ENCODE results near the gene NRAS.
"Not testable (repeated sequence)": the region's sequence is repeated elsewhere in the genome, so short reads cannot be mapped to it uniquely, and the experiment has no call there.

NRAS gene

DNA sequence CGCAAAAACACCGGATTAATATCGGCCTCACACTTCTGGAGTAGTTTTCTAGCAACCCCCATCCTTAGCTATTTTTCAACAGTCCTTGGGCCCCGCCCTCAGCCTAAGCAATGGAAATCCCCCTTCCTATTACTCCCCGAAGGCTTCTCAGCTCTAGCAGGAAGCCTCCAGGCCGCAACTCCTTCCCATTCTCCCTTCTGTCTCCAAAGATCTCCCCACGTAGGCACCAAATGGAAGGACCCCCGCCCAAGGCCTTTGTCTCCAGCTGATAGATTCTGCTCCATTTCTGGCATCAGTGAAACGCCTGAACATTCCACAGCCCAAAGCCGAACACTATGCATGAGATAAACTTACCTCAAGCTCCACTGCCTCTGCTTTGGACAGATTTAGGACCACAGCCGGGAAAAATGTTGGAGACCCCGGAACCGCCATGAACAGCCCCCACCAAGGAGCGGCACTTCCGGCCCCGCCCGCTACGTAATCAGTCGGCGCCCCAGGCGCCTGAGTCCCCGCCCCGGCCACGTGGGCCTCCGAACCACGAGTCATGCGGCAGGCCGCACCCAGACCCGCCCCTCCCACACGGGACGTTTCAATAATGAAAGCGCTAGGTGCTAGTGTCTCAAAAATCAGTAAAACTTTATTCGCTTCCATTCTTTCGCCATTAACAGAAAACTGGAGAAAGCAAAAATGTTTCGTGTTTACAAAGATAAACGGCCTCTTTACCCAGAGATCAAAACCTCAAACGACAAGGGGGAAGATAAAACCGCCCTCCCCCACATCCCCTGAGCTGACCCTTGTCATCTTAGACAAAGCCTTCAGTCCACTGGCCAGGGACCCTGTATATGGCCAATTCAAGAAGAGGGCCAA, at the start of gene NRAS:
Gene NRAS, minus strand, starts transcription at position 468 of the 867 bp plus-strand sequence. CDS start 611 bp downstream, outside the sequence.
- in situ Hi-C loops (cut with HindIII; ENCODE audit: low sequenced_read_pairs), result no loop called here

DNA sequence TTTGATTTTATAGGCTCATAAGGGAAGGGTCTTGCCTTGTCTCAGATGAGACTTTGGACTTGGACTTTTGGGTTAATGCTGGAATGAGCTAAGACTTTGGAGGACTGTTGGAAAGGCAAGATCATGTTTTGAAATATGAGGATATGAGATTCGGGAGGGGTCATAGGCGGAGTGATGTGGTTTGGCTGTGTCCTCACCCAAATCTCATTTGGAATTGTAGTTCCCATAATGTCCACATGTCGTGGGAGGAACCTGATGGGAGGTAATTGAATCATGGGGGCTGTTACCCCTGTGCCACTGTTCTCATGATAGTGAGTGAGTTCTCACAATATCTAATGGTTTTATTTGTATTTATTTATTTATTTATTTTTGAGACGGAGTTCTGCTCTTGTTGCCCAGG, 48.1 kb upstream of the NRAS start:
- in situ Hi-C loops (cut with HindIII; ENCODE audit: low sequenced_read_pairs), result no loop called here

DNA sequence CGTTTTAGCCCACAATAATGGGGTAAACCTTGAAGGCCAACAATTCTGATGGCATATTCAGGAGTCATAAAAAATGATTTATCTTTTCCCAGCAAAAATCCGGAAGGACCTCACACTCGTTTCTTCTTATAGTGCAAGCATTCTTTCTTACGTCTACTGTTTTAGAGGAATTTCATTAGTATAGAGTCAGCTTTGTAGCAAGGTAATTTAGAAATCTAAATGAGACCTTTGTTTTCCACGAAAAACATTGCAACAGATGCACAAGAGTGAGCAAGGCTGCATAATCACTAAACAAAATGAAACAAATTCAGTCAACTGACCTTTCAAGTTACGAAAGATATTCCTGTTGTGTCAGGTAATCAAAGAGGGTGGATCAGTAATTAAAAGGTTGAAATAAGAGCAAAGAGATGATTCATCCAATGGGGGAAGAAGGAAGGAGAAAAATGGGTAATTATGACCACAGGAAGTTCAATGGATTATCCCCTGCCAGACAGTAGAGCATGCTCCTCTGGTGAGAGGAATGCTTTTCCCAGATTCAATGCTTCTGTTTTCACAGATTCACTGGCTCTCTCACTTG, 41.8 kb upstream of the NRAS start:
- in situ Hi-C loops (cut with HindIII; ENCODE audit: low sequenced_read_pairs), result no loop called here

DNA sequence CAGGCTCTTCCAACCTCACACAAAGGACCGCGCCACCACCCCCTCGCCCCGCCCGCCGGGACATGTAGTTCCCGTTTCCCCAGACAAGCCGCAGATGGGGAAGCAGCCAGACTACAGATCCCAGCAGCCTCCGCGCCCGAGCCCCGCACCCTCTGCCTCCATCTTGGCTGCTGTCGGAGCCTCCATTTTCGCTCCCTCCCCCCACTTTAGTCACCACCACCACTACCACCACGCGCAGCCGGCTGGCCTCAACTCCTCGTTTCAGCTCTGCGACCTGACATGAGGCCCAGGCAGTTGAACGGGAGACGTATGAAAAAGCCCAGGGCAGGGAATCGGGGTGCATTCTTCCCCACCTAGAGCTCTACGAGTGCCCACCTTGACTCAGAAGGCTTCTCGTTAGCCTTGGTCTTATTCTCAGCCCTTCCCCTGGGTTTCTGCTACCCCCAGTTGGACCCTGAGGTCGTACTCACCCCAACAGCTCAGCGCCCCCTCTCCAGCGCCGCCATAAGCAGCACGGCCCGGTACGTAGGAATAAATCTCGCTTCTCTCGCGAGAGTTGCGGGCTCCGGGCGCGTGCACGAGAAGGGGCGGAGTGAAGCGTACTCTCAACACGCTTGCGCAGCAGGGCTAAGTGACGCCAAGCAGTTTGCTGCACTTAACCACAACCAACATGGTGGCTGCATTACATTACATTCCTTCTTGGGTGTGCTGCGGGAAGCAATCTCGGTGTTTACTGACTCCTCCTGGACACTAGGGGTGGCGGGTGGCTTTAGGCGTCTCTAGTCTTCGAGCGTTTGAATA, 41.1 kb upstream of the NRAS start, which contains the start of gene CSDE1:
Gene CSDE1, minus strand, starts transcription at position 530 of the 801 bp plus-strand sequence. CDS start 18,094 bp downstream, outside the sequence.
- in situ Hi-C loops (cut with HindIII; ENCODE audit: low sequenced_read_pairs), result no loop called here

GRCh38 chr1:114756949-114757454, 40.4 kb upstream of the NRAS start:
- in situ Hi-C loops (cut with HindIII; ENCODE audit: low sequenced_read_pairs), result no loop called here

DNA sequence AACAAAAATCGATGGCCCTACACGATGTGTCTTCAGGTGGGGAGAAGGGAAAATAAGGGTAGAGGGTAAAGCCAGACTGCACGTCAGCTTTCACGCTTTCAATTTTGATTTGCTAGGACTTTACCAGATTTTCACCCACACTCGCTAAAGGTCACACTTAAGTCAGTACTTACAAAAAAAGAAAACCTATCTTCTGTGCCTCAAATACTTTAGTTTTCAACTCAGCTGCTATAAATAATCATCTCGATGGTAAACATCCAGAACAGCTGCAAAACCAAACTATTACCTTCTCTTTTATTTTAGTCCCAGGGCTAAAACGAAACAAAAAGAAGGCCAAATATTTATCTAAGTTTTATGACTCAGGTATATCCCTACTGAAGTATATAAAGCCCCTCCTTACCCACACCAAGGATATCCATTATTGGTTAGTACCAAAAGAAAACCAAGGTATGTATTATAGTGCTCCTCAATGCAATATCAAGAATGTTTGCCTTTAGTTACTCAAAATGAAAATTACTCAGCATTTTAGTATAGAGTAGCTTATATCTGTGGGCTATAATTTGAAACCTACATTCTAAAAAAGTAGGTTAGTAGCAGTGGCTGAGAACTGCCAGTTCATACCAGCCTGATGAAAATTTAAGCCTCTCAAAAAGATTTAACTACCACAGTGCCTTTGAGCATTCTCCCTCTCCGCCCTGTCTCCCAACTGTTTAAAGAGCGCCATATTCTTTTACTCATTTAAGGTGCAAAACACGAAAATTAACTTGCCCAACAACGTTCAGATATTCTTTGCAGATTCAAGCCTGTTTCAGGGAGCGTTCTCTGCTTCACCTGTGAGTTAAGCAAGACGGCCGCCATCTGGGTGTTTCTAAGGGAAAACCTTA, 39.7 kb upstream of the NRAS start:
- in situ Hi-C loops (cut with HindIII; ENCODE audit: low sequenced_read_pairs), result no loop called here

DNA sequence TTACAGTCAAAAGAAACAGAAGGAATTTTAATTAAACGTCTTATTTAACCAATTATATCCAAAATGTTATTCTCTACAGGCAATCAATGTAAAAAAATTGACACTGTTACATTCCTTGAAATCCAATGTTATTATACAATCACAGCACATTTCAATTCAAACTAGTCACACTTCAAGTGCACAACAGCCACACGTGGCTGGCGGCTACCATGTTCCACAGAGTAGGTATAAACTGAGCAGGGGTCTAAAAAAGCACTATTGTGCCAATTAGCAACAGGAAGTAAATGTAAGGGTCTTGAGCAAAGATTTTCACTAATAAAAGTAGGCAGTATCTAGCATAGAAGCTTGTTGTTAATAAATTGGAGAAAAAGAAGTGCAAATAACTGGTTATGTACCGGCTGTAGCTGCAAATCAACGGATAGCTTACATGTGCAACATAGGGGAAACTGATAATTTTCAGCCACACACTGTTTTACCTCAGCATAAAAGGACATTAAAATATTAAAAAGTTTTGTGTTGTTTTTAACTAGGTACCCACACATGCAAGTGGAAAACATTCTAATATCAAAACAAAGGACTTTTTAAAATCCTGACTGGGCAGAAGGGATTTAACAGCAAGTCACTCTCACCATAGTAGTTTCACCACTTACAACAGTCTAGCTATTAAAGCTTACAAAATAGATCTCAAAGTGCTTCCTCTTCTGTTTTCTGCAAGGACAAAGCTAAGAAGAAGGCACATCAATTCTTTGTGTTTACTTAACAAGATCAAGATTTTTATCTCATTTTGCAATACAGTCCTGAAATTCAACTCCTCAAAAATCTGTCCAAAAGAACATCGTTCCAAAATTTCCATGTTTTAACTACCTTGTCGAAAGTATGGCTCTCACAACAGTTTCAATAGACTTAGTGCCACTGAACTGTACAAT, 38.7 kb upstream of the NRAS start:
- in situ Hi-C loops (cut with HindIII; ENCODE audit: low sequenced_read_pairs), result no loop called here

- in situ Hi-C loops (cut with HindIII; ENCODE audit: low sequenced_read_pairs), result not testable (repeated sequence)
Observed at GRCh38 chr1:114753702-114754101, 37.1 kb upstream of the NRAS start.

- in situ Hi-C loops (cut with HindIII; ENCODE audit: low sequenced_read_pairs), result no loop called here
Observed at GRCh38 chr1:114753143-114753542, 36.6 kb upstream of the NRAS start.

DNA sequence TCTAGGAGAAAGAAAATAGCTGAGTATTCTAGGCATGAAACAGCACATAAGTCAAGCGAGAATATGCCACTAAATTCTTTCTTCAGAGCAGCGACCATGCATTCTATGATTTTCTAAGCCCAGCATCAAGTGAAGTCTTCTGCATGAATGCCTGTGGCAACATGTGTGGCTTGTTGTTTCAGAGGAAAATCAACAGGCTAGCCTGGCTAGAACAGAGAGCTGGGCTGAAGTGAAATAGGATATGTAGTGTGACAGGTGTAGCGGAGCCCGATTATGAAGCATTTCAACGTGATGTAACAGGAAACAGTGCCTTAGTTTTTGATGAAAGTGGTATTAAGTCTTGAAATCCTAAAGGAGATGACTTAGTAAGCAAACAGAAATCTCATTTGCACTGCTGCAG, 34.2 kb upstream of the NRAS start:
- in situ Hi-C loops (cut with HindIII; ENCODE audit: low sequenced_read_pairs), result no loop called here

DNA sequence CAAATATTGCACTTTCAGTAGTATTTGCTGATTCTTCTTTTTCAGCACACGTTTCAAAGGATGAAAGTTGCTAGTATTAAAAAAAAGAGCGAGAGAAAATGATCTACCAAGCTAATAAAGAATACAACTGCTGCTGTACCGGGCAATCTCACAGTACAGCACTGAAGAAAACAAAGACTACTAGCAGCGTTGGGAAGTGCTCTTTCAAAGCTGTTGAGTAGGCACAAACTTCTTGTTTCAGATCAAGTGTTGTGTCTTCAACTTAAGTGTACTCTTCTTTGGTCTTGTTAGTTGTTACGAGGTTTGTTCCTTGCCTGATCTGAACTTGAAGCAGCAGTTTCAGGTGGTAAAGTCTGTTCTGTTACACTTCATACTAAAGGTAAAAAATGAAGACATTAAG, 33.3 kb upstream of the NRAS start:
- in situ Hi-C loops (cut with HindIII; ENCODE audit: low sequenced_read_pairs), result no loop called here

- in situ Hi-C loops (cut with HindIII; ENCODE audit: low sequenced_read_pairs), result no loop called here
Observed at GRCh38 chr1:114746450-114747121, 30.0 kb upstream of the NRAS start.

- in situ Hi-C loops (cut with HindIII; ENCODE audit: low sequenced_read_pairs), result no loop called here
Observed at GRCh38 chr1:114745291-114745690, 28.7 kb upstream of the NRAS start.

DNA sequence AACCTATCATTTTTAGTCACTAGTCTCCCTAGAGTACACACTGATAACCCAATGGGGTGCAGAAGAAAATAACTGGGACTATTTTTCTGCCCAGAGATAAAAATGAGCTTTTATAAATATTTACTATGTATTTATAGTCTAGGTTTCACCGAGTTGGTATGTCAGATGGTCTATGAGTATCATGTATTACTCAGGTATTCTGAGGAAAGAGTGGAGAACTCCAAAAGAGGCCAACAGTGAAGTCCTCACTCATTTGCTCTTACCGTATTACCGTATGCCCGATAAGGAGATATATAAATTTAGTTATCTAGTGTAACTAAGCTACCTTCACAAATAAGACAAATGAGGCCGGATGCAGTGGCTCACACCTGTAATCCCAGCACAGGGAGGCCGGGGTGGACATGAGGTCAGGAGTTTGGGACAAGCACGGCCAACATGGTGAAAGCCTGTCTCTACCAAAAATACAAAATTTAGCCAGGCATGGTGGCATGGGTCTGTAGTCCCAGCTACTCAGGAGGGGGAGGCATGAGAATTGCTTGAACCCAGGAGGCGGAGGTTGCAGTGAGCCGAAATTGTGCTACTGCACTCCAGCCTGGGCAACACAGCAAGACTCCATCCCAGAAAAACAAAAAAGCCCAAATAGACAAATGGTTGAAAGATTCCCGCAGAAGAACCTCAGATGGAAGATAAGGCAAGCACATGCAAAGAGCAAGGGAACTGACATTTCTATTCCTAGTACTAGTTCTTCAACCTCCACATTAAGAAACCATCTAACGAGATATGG, 25.6 kb upstream of the NRAS start:
- in situ Hi-C loops (cut with HindIII; ENCODE audit: low sequenced_read_pairs), result no loop called here

DNA sequence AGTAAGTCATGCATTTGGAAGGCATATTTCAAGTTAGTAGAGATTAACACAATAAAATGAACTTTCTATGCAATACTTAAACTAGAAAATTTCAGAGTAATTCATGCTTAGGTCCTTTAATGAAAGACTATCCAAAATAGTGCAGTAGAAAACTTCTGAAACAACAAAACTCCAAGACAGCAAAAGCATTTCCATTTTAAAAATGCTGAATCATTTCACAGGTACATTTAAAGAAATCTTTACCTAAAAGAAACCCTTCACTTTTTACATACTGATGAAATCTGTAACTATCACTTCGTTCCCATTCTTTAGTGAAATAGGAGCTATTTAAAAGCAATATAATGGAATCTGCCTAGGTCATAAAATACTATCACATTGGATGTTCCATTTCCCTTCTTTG, 23.8 kb upstream of the NRAS start:
- in situ Hi-C loops (cut with HindIII; ENCODE audit: low sequenced_read_pairs), result no loop called here

DNA sequence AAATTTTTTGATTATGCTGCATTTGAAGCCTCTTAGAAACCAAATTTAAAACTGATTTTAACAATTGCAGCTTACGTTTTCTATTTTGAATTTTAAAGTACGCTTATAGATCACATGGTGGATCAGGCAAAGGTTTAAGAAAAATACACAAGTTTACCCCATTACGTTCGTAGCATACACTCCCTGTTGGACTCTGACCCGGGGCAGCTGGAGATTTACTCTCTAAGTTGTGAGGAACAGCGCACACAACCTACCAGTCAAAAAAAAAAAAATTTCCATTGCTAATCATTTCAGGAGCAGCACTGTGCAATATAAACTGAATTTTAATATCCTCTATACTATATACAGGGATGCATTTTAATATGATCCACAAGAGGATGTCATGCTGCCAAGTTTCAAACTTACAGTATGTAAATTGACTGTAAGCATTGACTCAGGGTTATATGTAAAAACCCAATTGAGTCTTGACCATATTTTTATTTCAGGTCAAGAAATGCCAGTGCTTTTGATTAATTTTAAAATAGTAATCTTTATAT, 20.8 kb upstream of the NRAS start:
- in situ Hi-C loops (cut with HindIII; ENCODE audit: low sequenced_read_pairs), result no loop called here

- in situ Hi-C loops (cut with HindIII; ENCODE audit: low sequenced_read_pairs), result no loop called here
Observed at GRCh38 chr1:114735479-114735878, 18.9 kb upstream of the NRAS start.

DNA sequence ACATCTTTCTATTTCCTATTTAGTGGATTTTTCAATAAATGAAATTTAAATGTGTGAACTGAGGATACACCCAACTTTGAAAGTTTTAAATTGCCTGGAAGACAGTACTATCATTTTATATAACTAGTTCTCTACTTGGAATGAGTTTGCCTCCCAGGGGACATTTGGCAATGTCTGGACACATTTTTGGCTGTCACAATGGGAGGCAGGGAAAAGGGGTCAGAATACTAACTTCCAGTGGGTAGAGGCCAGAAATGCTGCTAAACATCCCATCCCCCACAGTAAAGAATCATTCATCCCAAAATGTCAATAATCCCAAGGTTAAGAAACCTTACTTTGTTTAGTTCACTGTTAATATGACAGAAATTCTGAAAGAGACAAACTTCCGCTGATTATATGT, 13.2 kb upstream of the NRAS start:
- in situ Hi-C loops (cut with HindIII; ENCODE audit: low sequenced_read_pairs), result no loop called here
